CD4-positive, CD25-positive, alpha-beta regulatory T cell (primary cell): Measurements from ENCODE around the gene CFAP54. TPM values are rescaled to one million over a fixed set of nuclear protein-coding genes. Genes with fewer than 3 reads are reported as not detected.

Experiments used
- ATAC-seq, 2 donors: fragments of 150-1000 bp; cut with Tn5 transposase; one replicate each; pipeline ENCODE4 v1.10.0; 2021; ENCODE audit warnings: low read depth in 2 of 2, moderate number of reproducible peaks in 2 of 2, moderate library complexity in 1 of 2
- DNase-seq, 3 donors: peaks; one replicate each; pipeline versions ENCODE4 v3.0.0 to v3.0.0-alpha.2; 2012 to 2022; ENCODE audit warnings: mixed read lengths in 1 of 3
- H3K27ac ChIP-seq: one replicate; pipeline ENCODE4 v1.7.0; 2013; ENCODE audit warnings: mild to moderate bottlenecking, low read length; ENCODE audit not compliant: insufficient read depth, poor library complexity, severe bottlenecking
- H3K27me3 ChIP-seq: one replicate; pipeline ENCODE4 v1.7.0; 2013; ENCODE audit warnings: low read length; ENCODE audit not compliant: control insufficient read depth, insufficient read depth
- H3K36me3 ChIP-seq: one replicate; pipeline ENCODE4 v1.7.0; 2013; ENCODE audit warnings: mild to moderate bottlenecking, low read length, moderate library complexity; ENCODE audit not compliant: control insufficient read depth, insufficient read depth
- H3K4me1 ChIP-seq: 2 replicates; pipeline ENCODE4 v1.7.0; 2013; ENCODE audit warnings: mild to moderate bottlenecking, low read length; ENCODE audit not compliant: insufficient read depth, control insufficient read depth, poor library complexity, severe bottlenecking
- H3K4me3 ChIP-seq: one replicate; pipeline ENCODE4 v1.7.0; 2013; ENCODE audit warnings: low read depth, mild to moderate bottlenecking, low read length, moderate library complexity
- H3K9me3 ChIP-seq, 2 experiments: 1 replicate in 1 of 2; 2 replicates in 1 of 2; pipeline ENCODE4 v1.7.0; 2013; ENCODE audit warnings: low read length in 2 of 2, mild to moderate bottlenecking in 1 of 2, moderate library complexity in 1 of 2; ENCODE audit not compliant: control insufficient read depth in 2 of 2
- H3K27ac Mint-ChIP-seq, 3 donors: one replicate each; pipeline ENCODE4 v1.8.0; 2020 to 2022; ENCODE audit warnings: mild to moderate bottlenecking in 3 of 3, mixed read lengths in 3 of 3, moderate library complexity in 2 of 3
- H3K27me3 Mint-ChIP-seq: one replicate; pipeline ENCODE4 v1.8.0; 2022; ENCODE audit warnings: mild to moderate bottlenecking, mixed read lengths
- H3K36me3 Mint-ChIP-seq: one replicate; pipeline ENCODE4 v1.8.0; 2020; ENCODE audit warnings: mixed read lengths
- H3K4me1 Mint-ChIP-seq, 4 donors: one replicate each; pipeline ENCODE4 v1.8.0; 2020 to 2022; ENCODE audit warnings: mixed read lengths in 4 of 4, mild to moderate bottlenecking in 1 of 4
- H3K4me3 Mint-ChIP-seq, 4 donors: one replicate each; pipeline ENCODE4 v1.8.0; 2020 to 2022; ENCODE audit warnings: mild to moderate bottlenecking in 4 of 4, mixed read lengths in 4 of 4, moderate library complexity in 3 of 4
- H3K9me3 Mint-ChIP-seq, 7 donors: one replicate each; pipeline ENCODE4 v1.8.0; 2020 to 2022; ENCODE audit warnings: mixed read lengths in 7 of 7, mild to moderate bottlenecking in 3 of 7, moderate library complexity in 2 of 7
- polyA plus RNA-seq, 4 donors: library from polyadenylated mRNA; unstranded; fragments of 300-500 nt; fragmentation: Illumina TruSeq; gene quantifications; one replicate each; pipeline ENCODE4 v1.2.3, GENCODE V29; 2021
- total RNA-seq: library from RNA; stranded (reverse); gene quantifications from one replicate; pipeline ENCODE4 v1.2.3, GENCODE V29; 2022

The CFAP54 gene
- total and polyA plus RNA-seq, 5 donors from 2014 or later = 0.07 to 0.32 (median 0.27) TPM; not detected in 2

DNA sequence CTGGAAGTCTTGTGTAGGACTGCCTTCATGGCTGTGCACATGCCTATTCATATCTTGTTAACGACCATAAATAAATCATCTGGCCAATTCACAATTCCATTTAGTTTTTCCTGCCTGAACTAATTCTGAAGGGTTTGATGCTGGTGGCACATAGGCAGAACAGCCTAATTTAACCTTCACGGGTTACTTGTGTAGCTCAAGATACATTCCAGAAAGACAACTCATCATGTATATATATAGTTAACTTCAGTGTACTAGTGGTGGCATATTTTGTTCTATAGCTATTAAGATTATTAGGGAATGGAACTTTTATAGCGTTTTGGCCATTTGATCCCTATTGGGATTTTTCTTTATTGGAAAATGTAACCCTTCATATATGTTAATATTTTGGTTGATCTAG lies 31.4 kb downstream of the CFAP54 start:
- H3K4me3 ChIP-seq = no peak overlapping the region
- H3K27ac ChIP-seq = no peak overlapping the region
- ATAC-seq (no peak), DNase-seq (no peak)
- Mint-ChIP-seq H3K4me1 (peaks cover 4 to 11% (median 6%) of the 10 kb centered on the region in 4 donors), H3K27ac (no peak overlapping the region), H3K4me3 (no peak overlapping the region), H3K9me3 (no peaks in the 10 kb centered on the region), H3K36me3 (no peaks in the 10 kb centered on the region), H3K27me3 (no peaks in the 10 kb centered on the region)
- H3K9me3 ChIP-seq = no peaks in the 10 kb centered on the region
- H3K27me3 ChIP-seq = no peaks in the 10 kb centered on the region
- H3K36me3 ChIP-seq = no peaks in the 10 kb centered on the region
- H3K4me1 ChIP-seq = peaks cover 6% of the 10 kb centered on the region

DNA sequence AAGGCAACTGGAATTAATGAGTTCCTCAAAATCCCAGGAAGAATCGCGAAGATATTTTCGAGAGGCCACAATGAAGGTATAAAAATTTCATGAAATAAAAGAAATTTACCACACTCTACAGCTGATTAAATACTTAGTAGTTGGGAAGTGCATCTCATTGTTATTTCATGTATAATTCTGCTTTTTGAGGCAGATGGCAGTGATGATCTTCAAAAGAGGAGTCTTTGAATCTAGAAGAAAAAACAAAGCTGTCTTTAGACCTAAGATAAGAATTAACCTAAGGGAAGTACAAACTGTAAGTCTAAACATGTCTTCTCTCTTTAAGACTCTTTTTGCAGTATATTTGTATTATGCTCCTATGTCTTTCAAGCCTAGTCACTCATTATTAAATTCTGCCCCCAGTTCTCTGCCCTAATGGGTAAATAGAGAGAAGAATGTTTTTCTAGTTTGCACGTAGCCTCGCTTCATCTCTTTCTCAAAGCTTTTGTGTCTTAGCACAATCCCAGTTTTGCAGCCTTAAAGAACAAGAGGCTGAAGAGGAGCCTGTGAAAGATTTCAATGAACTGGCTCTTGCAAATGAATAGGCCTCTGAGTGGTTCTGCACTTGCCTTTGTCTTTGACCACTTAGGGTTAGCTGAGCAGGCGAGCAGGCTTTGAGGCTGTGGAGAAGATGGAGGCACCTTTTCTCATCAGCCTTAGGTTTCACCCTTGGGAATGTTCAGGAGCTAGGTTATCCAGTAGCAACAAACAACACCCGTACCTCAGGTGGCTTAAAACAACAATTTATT lies 32.7 kb downstream of the CFAP54 start:
- Histone ChIP-seq H3K9me3 (no peaks in the 10 kb centered on the region), H3K36me3 (no peaks in the 10 kb centered on the region), H3K4me3 (no peak overlapping the region), H3K27ac (no peak overlapping the region), H3K27me3 (no peaks in the 10 kb centered on the region), H3K4me1 (no peaks in the 10 kb centered on the region)
- no peak overlapping the region for H3K27ac Mint-ChIP-seq
- H3K4me3 Mint-ChIP-seq = no peak overlapping the region
- peaks cover 5 to 9% (median 7%) of the 10 kb centered on the region in 4 donors for H3K4me1 Mint-ChIP-seq
- ATAC-seq (no peak), DNase-seq (no peak)
- no peaks in the 10 kb centered on the region for H3K9me3 Mint-ChIP-seq
- no peaks in the 10 kb centered on the region for H3K27me3 Mint-ChIP-seq
- no peaks in the 10 kb centered on the region for H3K36me3 Mint-ChIP-seq

DNA sequence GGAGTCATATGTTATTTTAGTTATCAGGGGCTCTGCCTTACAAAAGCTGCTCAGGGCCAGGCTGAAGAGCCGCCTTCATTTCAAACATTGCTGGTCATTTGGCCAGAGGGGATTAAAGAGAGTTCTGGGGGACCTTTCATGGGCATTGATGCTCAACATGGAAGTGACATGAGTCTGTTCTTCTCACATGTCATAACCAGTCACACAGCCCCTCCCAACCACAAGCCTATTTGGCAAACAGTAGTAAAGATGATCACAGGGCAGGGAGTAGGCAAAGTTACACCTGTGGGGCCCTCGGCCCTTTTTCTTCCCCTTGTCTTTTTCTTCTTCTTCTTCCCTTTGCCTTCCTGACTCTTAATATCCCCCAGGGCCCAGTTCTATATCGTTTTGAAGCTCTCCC lies 33.3 kb downstream of the CFAP54 start:
- DNase-seq (no peak), ATAC-seq (no peak)
- Histone ChIP-seq H3K36me3 (no peaks in the 10 kb centered on the region), H3K27ac (no peak overlapping the region), H3K4me3 (no peak overlapping the region), H3K9me3 (no peaks in the 10 kb centered on the region), H3K4me1 (no peaks in the 10 kb centered on the region), H3K27me3 (no peaks in the 10 kb centered on the region)
- H3K4me1 Mint-ChIP-seq = peaks cover 5 to 9% (median 6%) of the 10 kb centered on the region in 4 donors
- no peaks in the 10 kb centered on the region for H3K9me3 Mint-ChIP-seq
- no peaks in the 10 kb centered on the region for H3K36me3 Mint-ChIP-seq
- no peak overlapping the region for H3K4me3 Mint-ChIP-seq
- no peaks in the 10 kb centered on the region for H3K27me3 Mint-ChIP-seq
- H3K27ac Mint-ChIP-seq = no peak overlapping the region

DNA sequence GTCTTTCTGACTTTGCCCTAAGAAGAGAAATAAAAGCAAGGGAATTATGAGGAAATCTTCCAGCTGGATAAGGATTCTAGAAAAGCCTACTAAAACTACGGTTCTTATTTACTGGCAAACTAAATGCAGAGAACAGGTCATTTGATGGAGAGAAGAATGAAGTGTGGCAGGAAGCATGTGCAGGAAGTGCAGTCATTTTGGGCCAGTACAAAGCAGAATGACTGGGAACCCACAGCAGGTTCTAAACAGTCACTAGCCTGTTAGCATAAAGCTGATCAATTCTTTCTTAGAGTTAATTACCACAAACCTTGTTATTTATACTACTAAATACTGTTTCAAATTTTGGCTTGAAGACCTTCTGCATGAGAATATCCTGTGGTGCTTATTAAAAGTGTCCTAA lies 36.7 kb downstream of the CFAP54 start:
- Mint-ChIP-seq H3K36me3 (no peaks in the 10 kb centered on the region), H3K4me1 (peaks cover 5 to 9% (median 5%) of the 10 kb centered on the region in 4 donors), H3K27me3 (peaks cover 12% of the 10 kb centered on the region), H3K27ac (no peak overlapping the region), H3K9me3 (no peaks in the 10 kb centered on the region), H3K4me3 (no peak overlapping the region)
- Histone ChIP-seq H3K9me3 (no peaks in the 10 kb centered on the region), H3K27ac (no peak overlapping the region), H3K4me3 (no peak overlapping the region), H3K36me3 (no peaks in the 10 kb centered on the region), H3K27me3 (no peaks in the 10 kb centered on the region), H3K4me1 (no peaks in the 10 kb centered on the region)
- ATAC-seq = peak in 1 of 2 donors; percentile 34
- peak in 1 of 3 donors; percentile 45 for DNase-seq

DNA sequence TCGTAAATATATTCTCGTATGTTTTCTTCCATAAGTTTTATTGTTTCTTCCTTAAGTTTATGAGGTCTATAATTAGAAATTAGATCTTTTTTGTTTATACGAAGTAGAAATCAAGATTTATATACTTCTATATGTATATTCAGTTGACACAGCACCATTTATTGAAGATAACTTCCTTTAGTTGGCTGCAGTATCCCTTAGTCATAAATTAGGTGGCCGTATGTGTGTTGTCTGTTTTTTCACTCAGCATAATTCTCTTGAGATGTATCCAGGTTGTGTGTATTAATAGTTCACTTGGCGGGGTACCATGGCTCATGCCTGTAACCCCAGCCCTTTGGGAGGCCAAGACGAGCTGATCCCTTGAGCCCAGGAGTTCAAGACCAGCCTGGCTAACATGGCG lies 40.5 kb downstream of the CFAP54 start:
- no peak for ATAC-seq
- no peaks in the 10 kb centered on the region for H3K9me3 Mint-ChIP-seq
- H3K27ac Mint-ChIP-seq = no peak overlapping the region

DNA sequence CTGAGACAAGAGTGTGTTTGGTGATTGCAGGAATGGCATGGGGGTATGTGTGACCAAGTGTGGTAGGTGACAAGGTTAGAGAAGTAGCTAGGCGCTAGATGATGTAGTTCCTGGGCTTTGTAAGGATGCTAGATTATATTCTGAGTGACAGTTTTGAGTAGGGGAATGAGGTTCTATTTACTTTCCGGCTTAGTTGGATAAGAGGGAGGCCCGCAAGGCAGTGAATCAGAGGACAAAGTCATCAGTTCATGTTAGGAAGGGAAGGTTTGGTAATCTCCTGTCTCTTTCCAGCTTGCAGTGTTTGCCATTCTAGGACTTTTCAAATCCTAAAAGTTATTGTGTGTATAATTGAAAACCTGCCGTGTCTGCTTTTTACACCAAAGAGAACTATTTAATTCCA lies 45.0 kb downstream of the CFAP54 start:
- Histone ChIP-seq H3K4me1 (no peaks in the 10 kb centered on the region), H3K27ac (no peak overlapping the region), H3K4me3 (no peak overlapping the region), H3K27me3 (peaks cover 3% of the 10 kb centered on the region), H3K36me3 (no peaks in the 10 kb centered on the region), H3K9me3 (no peaks in the 10 kb centered on the region)
- no peaks in the 10 kb centered on the region for H3K9me3 Mint-ChIP-seq
- no peak for DNase-seq
- no peaks in the 10 kb centered on the region for H3K4me1 Mint-ChIP-seq
- H3K36me3 Mint-ChIP-seq = no peaks in the 10 kb centered on the region
- peaks cover 34% of the 10 kb centered on the region for H3K27me3 Mint-ChIP-seq
- H3K4me3 Mint-ChIP-seq = no peak overlapping the region
- no peak for ATAC-seq
- no peak overlapping the region for H3K27ac Mint-ChIP-seq

More for the DNA sequence above, 40.5 kb downstream of the CFAP54 start:
- no peaks in the 10 kb centered on the region for H3K36me3 ChIP-seq
- no peaks in the 10 kb centered on the region for H3K9me3 ChIP-seq
- Mint-ChIP-seq H3K4me3 (no peak overlapping the region), H3K36me3 (no peaks in the 10 kb centered on the region), H3K27me3 (peaks cover 24% of the 10 kb centered on the region), H3K4me1 (peaks cover 5 to 9% (median 5%) of the 10 kb centered on the region in 4 donors)
- H3K4me3 ChIP-seq = no peak overlapping the region
- no peak overlapping the region for H3K27ac ChIP-seq
- no peaks in the 10 kb centered on the region for H3K4me1 ChIP-seq
- no peak for DNase-seq
- peaks cover 3% of the 10 kb centered on the region for H3K27me3 ChIP-seq

DNA sequence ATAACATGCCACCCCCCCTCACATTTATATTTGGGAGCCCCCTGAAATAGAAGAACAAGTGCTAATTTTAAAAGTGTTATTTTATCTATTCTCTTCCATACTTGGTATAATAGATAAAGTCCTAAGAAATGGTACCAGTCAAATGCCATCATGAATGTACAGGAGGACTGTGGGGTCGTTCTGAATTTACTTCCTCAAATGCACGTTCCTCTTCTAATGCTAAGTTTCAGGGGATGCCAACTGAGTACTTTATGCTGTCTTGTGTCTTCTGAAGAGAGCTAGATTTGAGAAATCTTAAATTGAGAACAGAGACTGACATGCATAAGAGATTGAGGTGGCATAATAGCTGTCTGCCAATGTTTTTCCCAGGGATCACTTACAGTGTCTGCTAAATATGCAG lies 59.0 kb downstream of the CFAP54 start:
- DNase-seq (no peak), ATAC-seq (no peak)
- H3K4me3 ChIP-seq = no peak overlapping the region
- no peaks in the 10 kb centered on the region for H3K36me3 ChIP-seq
- no peaks in the 10 kb centered on the region for H3K36me3 Mint-ChIP-seq
- H3K27me3 ChIP-seq = peaks cover 5% of the 10 kb centered on the region
- peaks cover 0 to 6% (median 0%) of the 10 kb centered on the region in 7 donors for H3K9me3 Mint-ChIP-seq
- no peak overlapping the region for H3K27ac Mint-ChIP-seq
- no peak overlapping the region for H3K27ac ChIP-seq
- peaks cover 28% of the 10 kb centered on the region for H3K27me3 Mint-ChIP-seq
- no peaks in the 10 kb centered on the region for H3K4me1 Mint-ChIP-seq
- no peaks in the 10 kb centered on the region for H3K4me1 ChIP-seq
- H3K4me3 Mint-ChIP-seq = no peak overlapping the region
- H3K9me3 ChIP-seq = peaks cover 2 to 5% of the 10 kb centered on the region in 2 experiments

DNA sequence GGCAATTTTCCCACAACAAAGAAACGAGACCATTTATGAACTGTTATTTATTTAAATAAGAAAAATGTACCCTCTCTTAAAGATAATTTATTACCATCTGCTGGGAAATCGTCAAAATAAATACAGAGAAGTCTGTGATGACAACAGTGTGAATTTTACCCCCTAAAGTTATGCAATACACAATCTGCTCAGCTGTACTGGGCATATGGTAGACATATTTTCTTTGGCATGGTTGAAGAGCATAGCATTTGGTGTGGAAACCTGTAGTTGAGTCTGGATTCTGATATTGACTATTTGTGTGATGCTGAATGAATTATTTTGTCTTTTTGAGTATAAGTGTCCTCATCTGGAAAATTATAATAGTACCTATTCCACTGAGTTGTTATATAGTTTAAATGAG lies 60.0 kb downstream of the CFAP54 start:
- Histone ChIP-seq H3K27me3 (peaks cover 5% of the 10 kb centered on the region), H3K9me3 (no peaks in the 10 kb centered on the region), H3K4me3 (no peak overlapping the region), H3K36me3 (no peaks in the 10 kb centered on the region), H3K4me1 (no peaks in the 10 kb centered on the region), H3K27ac (no peak overlapping the region)
- no peak for DNase-seq
- Mint-ChIP-seq H3K27ac (no peak overlapping the region), H3K36me3 (no peaks in the 10 kb centered on the region), H3K9me3 (peaks cover 0 to 2% (median 0%) of the 10 kb centered on the region in 7 donors), H3K4me3 (no peak overlapping the region), H3K4me1 (no peaks in the 10 kb centered on the region), H3K27me3 (peaks cover 26% of the 10 kb centered on the region)
- ATAC-seq = no peak
